ENCODE measurements around the gene GTF3C2.
"Not testable (repeated sequence)": the region's sequence is repeated elsewhere in the genome, so short reads cannot be mapped to it uniquely, and the experiment has no call there.

Gene GTF3C2

DNA sequence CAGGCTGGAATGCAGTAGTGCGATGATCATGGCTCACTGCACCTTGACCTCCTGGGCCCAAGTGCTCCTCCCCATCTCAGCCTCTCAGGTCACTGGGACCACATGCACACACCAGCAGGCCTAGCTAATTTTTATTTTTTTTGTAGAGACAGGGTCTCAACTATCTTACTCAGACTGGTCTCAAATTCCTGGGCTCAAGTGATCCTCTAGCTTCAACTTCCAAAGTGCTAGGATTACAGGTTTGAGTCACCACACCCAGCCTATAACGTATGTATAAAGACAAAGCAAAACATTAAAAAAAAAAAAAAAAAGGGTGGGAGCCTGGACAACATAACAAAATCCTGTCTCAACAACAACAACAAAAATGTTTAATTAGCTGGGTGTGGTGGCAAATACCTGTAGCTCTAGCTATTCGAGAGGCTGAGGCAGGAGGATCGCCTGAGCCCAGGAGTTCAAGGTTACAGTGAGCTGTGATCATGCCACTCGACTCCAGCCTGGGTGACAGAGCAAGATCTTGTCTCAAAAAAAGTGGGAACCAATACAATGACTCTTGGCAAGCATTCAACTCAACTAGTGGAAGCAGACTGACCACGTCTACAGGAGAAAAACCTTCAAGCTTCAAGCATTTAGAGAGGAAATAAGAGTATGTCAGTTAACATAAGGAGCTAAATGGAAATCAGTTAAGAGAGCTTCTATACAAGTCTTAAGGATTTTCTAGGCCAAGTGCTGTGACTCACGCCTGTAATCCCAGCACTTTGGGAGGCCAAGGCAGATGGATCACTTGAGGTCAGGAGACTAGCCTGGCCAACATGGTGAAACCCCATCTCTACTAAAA lies 2.6 kb downstream of the GTF3C2 start:
- H3K4me3 ChIP-seq (replicated peaks; ENCODE audit: low read depth, low read length), result no peak overlapping the region
- TF ChIP-seq, protein P1, sequence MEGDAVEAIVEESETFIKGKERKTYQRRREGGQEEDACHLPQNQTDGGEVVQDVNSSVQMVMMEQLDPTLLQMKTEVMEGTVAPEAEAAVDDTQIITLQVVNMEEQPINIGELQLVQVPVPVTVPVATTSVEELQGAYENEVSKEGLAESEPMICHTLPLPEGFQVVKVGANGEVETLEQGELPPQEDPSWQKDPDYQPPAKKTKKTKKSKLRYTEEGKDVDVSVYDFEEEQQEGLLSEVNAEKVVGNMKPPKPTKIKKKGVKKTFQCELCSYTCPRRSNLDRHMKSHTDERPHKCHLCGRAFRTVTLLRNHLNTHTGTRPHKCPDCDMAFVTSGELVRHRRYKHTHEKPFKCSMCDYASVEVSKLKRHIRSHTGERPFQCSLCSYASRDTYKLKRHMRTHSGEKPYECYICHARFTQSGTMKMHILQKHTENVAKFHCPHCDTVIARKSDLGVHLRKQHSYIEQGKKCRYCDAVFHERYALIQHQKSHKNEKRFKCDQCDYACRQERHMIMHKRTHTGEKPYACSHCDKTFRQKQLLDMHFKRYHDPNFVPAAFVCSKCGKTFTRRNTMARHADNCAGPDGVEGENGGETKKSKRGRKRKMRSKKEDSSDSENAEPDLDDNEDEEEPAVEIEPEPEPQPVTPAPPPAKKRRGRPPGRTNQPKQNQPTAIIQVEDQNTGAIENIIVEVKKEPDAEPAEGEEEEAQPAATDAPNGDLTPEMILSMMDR (IDR thresholded peaks at IDR 0.05; ENCODE audit: low read length, missing control alignments), result no peak
- DNase-seq (ENCODE audit: low read depth), result no peak

DNA sequence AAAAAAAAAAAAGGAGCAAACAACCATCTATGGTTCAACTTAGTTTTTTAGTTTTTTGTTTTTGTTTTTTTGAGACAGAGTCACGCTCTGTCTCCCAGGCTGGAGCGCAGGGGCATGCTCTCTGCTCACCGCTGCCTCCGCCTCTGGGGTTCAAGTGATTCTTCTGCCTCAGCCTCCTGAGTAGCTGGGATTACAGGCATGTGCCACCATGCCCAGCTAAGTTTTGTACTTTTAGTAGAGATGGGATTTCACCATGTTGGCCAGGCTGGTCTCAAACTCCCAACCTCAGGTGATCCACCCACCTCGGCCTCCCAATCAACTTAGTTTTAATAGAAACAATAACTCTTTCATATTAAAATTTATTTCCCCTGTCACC lies 3.2 kb downstream of the GTF3C2 start:
- not testable (repeated sequence) for H3K4me3 ChIP-seq (replicated peaks; ENCODE audit: low read depth, low read length); DNase-seq (ENCODE audit: low read depth)

DNA sequence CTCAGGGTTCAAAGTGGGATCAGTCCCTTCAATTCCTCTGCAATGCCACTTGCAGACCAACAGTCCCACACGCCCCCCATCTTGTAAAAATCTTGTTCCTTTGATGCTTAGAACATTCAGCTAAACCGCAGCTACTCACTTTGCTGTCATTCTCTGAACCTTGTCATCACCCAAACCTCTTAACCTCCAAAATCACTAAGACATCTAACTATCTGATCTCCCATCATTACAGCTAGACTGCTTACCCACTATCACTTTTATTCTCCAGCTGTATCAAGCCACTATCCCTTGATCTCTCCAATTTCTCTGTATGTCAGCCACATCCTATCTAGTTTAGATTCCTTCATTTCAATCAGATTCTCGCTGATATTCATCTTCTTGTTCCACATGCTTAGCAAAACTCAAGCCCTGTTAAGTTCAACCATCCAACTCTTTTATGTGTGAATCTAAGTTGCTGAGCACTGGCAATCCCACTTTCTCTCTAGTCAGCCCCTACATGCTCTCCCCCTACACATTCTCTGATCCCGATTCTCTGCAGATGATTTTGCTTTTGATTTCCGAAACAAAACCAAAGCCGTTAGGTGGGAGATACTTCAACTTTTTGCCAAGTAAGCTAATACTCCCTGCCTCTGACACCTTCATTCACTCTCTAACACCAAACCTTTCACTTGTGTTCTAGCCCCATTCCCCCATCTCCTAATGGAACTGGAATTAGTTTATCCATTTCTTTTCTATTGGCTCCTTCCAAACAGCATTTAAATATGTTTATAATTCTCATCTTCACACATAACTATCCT lies 4.6 kb downstream of the GTF3C2 start:
- TF ChIP-seq, protein P1 (IDR thresholded peaks at IDR 0.05; ENCODE audit: low read length, missing control alignments), result no peak
- no peak overlapping the region for H3K4me3 ChIP-seq (replicated peaks; ENCODE audit: low read depth, low read length)
- DNase-seq (ENCODE audit: low read depth), result no peak

DNA sequence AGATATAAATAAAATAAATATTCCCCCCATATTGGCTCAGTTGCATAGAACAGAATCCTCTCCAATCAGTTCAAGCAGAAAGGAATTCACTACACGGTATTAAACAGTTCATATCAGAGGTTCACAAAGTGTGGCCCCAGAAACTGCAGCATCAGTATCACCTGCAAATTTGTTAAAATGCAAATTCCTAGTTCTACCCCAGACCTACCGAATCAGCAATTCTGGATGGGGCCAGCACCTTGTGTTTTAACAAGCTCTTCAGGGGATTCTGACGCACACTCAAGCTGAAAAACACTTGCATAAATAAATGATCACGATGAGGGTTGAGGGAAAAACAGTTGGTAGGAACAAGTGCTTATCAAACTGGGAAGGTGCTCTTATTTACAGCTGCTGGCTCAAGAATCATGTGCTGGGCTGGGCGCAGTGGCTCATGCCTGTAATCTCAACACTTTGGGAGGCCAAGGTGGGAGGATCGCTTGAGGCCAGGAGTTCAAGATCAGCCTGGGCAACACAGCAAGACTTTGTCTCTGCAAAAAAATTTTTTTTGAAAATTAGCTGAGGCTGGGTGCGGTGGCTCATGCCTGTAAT lies 6.4 kb downstream of the GTF3C2 start:
- TF ChIP-seq, protein P1 (IDR thresholded peaks at IDR 0.05; ENCODE audit: low read length, missing control alignments), result no peak
- H3K4me3 ChIP-seq (replicated peaks; ENCODE audit: low read depth, low read length), result no peak overlapping the region
- DNase-seq (ENCODE audit: low read depth), result no peak

DNA sequence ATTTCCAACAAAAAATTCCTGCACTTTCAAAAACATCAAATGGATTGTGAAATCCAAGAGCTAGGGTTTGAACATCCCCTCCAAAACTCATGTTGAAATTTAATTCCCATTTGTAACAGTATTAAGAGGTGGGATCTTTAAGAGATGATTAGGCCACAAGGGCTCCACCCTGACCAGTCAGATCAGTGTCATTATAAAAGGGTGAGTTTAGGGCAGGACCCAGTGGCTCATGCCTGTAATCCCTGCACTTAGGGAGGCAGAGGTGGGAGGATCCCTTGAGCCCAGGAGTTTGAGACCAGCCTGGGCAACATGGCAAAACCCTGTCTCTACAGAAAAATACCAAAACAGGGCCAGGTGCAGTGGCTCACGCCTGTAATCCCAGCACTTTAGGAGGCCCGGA lies 8.9 kb downstream of the GTF3C2 start:
- no peak overlapping the region for H3K4me3 ChIP-seq (replicated peaks; ENCODE audit: low read depth, low read length)
- TF ChIP-seq, protein P1 (IDR thresholded peaks at IDR 0.05; ENCODE audit: low read length, missing control alignments), result no peak
- no peak for DNase-seq (ENCODE audit: low read depth)

DNA sequence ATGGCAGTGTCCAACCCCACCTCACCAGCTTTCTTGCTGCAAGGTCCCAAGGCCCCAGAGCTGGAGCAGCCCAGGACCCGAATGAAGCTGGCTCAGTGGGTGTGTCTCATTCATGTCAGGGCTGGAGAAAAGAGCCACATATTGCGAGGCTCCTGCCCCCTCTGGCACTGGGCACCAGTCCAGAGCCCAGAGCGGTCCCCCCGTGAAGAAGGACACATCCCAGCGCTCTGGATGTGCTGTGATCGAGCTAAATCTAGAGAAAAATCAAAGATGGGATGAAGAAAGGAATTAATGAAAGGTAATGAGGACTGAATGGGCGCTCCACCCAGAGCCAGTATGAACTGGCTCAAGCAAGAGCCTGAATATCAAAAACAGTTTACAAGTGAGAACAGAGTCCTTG lies 20.4 kb downstream of the GTF3C2 start:
- H3K4me3 ChIP-seq (replicated peaks; ENCODE audit: low read depth, low read length), result no peak overlapping the region
- TF ChIP-seq, protein P1 (IDR thresholded peaks at IDR 0.05; ENCODE audit: low read length, missing control alignments), result no peak
- no peak for DNase-seq (ENCODE audit: low read depth)

DNA sequence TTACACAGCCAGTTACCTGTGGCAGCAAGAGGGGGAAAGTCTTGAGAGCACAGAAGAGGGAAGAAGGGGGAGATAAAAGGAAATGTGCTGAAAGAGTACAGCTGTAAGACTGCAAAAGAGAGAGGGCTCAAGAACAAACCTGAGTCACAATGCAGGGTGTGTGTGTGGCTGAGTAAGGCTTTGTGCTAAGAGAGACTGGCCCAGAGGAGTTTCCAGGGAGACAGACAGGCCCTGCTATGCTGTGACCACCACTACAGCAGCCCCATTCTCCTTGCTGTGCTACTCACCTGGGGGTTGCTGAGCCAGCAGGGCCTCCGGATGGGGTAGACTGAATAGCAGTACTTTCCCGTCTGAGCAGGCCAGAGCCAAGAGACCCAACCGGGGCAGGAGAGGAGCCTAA lies 21.3 kb downstream of the GTF3C2 start:
- no peak for DNase-seq (ENCODE audit: low read depth)
- TF ChIP-seq, protein P1 (IDR thresholded peaks at IDR 0.05; ENCODE audit: low read length, missing control alignments), result no peak
- H3K4me3 ChIP-seq (replicated peaks; ENCODE audit: low read depth, low read length), result no peak overlapping the region

Data from fibroblast of pulmonary artery (primary cell).